ENCODE results near the gene STARD7. TPM values are rescaled to one million over a fixed set of nuclear protein-coding genes. Genes with fewer than 3 reads are reported as not detected.

Gene STARD7
- total and polyA plus RNA-seq, 10 of the 15 experiments (the other 5 are each of a cell fraction or from before 2014, with no cell fraction given), result 85.4 to 237 (median 153) TPM

GRCh38 chr2:96174251-96175144 lies 34.1 kb downstream of the STARD7 start (continued):
- no peak for TF ChIP-seq PRDM15 (CRISPR knock-in tag; IDR thresholded peaks at IDR 0.05)
- TF ChIP-seq SMC3 (IDR thresholded peaks at IDR 0.05; ENCODE audit: borderline replicate concordance, low read length), result peak; percentile 99
- TF ChIP-seq PAX5 (IDR thresholded peaks at IDR 0.05; ENCODE audit: borderline replicate concordance, low read depth, low read length), result no peak
- no peak for TF ChIP-seq KDM1A (IDR thresholded peaks at IDR 0.05; ENCODE audit: borderline replicate concordance)
- no peak for TF ChIP-seq ZBED1 (IDR thresholded peaks at IDR 0.05; ENCODE audit: borderline replicate concordance)
- TF ChIP-seq NFIC (IDR thresholded peaks at IDR 0.05; ENCODE audit: low read depth, low read length), result no peak
- TF ChIP-seq ZBTB4 (CRISPR knock-in tag; IDR thresholded peaks at IDR 0.05), result no peak
- no peak for TF ChIP-seq TAF1 (IDR thresholded peaks at IDR 0.05; ENCODE audit: borderline replicate concordance, low read depth, low read length)
- no peak for TF ChIP-seq RBBP5 (conservative IDR thresholded peaks at IDR 0.05)
- TF ChIP-seq MYB (IDR thresholded peaks at IDR 0.05; ENCODE audit: borderline replicate concordance, low read depth, low read length), result no peak
- 0 out of 2 replicates have a peak, but pooled peaks have one; percentile 26 for TF ChIP-seq GATAD2B (conservative IDR thresholded peaks at IDR 0.05; ENCODE audit: low read depth)
- TF ChIP-seq RCOR1 (conservative IDR thresholded peaks at IDR 0.05; ENCODE audit: low read depth, low read length), result no peak
- no peak for TF ChIP-seq FOS (IDR thresholded peaks at IDR 0.05; ENCODE audit: borderline replicate concordance, extremely low read depth, insufficient read length)
- 0 out of 3 replicates have a peak, but pooled peaks have one; percentile 16 for TF ChIP-seq POU2F2 (IDR thresholded peaks at IDR 0.05; ENCODE audit: borderline replicate concordance, low read depth, low read length)
- TF ChIP-seq ASH2L (IDR thresholded peaks at IDR 0.05; ENCODE audit: borderline replicate concordance, low read depth), result no peak
- TF ChIP-seq HDGF (IDR thresholded peaks at IDR 0.05), result peak; percentile 77; the same call in 1 of the 2 replicates
- no peak for TF ChIP-seq TBL1XR1 (IDR thresholded peaks at IDR 0.05; ENCODE audit: low read depth, low read length)
- peak; percentile 33; the same call in 1 of the 2 replicates for TF ChIP-seq EED (IDR thresholded peaks at IDR 0.05; ENCODE audit: low read depth)
- no peak for TF ChIP-seq SRF (IDR thresholded peaks at IDR 0.05; ENCODE audit: low read depth in 2 of 2, low read length in 2 of 2)
- TF ChIP-seq EGR1 (IDR thresholded peaks at IDR 0.05; ENCODE audit: borderline replicate concordance in 1 of 2, low read depth in 2 of 2, low read length in 2 of 2), result no peak
- no peak for TF ChIP-seq NR2C1 (IDR thresholded peaks at IDR 0.05)

All from GM12878 (cell line).